ENCODE data around the gene REM1.

The REM1 gene

GRCh38 chr20:31489152-31489551, 14.1 kb downstream of the REM1 start:
- DNase-seq (ENCODE audit: low read depth): no peak
- H3K4me3 ChIP-seq (ENCODE audit: low read depth, low read length): no peak overlapping the region
- no peak for TF ChIP-seq CTCF (IDR thresholded peaks at IDR 0.05; ENCODE audit: low read depth, low read length, missing control alignments)

GRCh38 chr20:31490752-31491151, 15.7 kb downstream of the REM1 start:
- no peak for DNase-seq (ENCODE audit: low read depth)
- no peak overlapping the region for H3K4me3 ChIP-seq (ENCODE audit: low read depth, low read length)
- no peak for TF ChIP-seq CTCF (IDR thresholded peaks at IDR 0.05; ENCODE audit: low read depth, low read length, missing control alignments)

GRCh38 chr20:31494131-31494530, 19.0 kb downstream of the REM1 start:
- H3K4me3 ChIP-seq (ENCODE audit: low read depth, low read length): no peak overlapping the region
- no peak for DNase-seq (ENCODE audit: low read depth)
- peak; percentile 38 for TF ChIP-seq CTCF (IDR thresholded peaks at IDR 0.05; ENCODE audit: low read depth, low read length, missing control alignments)

GRCh38 chr20:31496761-31497295, 21.7 kb downstream of the REM1 start:
- H3K4me3 ChIP-seq (ENCODE audit: low read depth, low read length): no peak overlapping the region
- DNase-seq (ENCODE audit: low read depth): no peak
- TF ChIP-seq CTCF (IDR thresholded peaks at IDR 0.05; ENCODE audit: low read depth, low read length, missing control alignments): no peak

- no peak overlapping the region for H3K4me3 ChIP-seq (ENCODE audit: low read depth, low read length)
- TF ChIP-seq CTCF (IDR thresholded peaks at IDR 0.05; ENCODE audit: low read depth, low read length, missing control alignments): no peak
- DNase-seq (ENCODE audit: low read depth): no peak
These were observed 22.9 kb downstream of the REM1 start for GRCh38 chr20:31497838-31498540.

GRCh38 chr20:31500527-31500926, 25.4 kb downstream of the REM1 start:
- TF ChIP-seq CTCF (IDR thresholded peaks at IDR 0.05; ENCODE audit: low read depth, low read length, missing control alignments): no peak
- no peak overlapping the region for H3K4me3 ChIP-seq (ENCODE audit: low read depth, low read length)
- DNase-seq (ENCODE audit: low read depth): no peak
